ENCODE data around the gene KCNG1. TPM values are rescaled to one million over a fixed set of nuclear protein-coding genes. Genes with fewer than 3 reads are reported as not detected.

Gene KCNG1
- total and polyA plus RNA-seq, 2 experiments from 2014 or later: 8.1 to 26.3 TPM

DNA sequence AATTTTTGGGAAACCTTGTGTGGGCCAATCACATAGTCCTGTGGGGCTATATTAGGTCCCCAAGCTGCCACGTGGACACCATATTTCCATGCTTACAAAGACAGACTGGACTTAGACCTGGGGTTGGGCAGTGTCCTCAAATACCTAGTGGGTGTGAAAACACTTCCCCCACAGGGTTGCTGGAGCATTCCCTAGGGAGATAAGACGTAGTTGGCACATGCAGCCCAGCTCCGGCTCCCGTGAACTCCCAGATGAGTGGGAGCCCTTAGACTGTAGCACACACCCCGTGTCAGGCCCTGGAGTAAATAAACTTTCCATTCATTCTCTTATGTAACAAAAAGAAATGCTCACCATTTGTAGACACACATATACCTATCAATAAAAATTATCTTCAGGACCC, 14.2 kb downstream of the KCNG1 start:
- Mint-ChIP-seq H3K27me3 (ENCODE audit: insufficient read depth, low read depth, poor library complexity) (peaks cover 5% of the 10 kb centered on the region), H3K4me1 (peaks cover 6% of the 10 kb centered on the region), H3K27ac (no peak overlapping the region), H3K9me3 (no peaks in the 10 kb centered on the region), H3K4me3 (no peak overlapping the region), H3K36me3 (ENCODE audit: low read depth) (peaks cover 11% of the 10 kb centered on the region; the same call in 2 of the 3 replicates)
- Histone ChIP-seq H3K36me3 (ENCODE audit: insufficient read depth) (no peaks in the 10 kb centered on the region), H3K79me2 (replicated peaks; ENCODE audit: insufficient read depth) (no peaks in the 10 kb centered on the region), H4K20me1 (replicated peaks; ENCODE audit: insufficient read depth) (no peaks in the 10 kb centered on the region), H3K9me2 (ENCODE audit: insufficient read depth) (no peaks in the 10 kb centered on the region), H2AFZ (no peak overlapping the region), H3K4me1 (ENCODE audit: insufficient read depth) (peaks cover 5% of the 10 kb centered on the region), H3K27ac (ENCODE audit: low read depth) (no peak overlapping the region), H3K27me3 (ENCODE audit: insufficient read depth) (no peaks in the 10 kb centered on the region), H3F3A (replicated peaks; ENCODE audit: low read depth) (no peaks in the 10 kb centered on the region), H3K4me3 (no peak overlapping the region), H3K4me2 (no peak overlapping the region)
- DNase-seq (ENCODE audit: low spot score) (no peak), ATAC-seq (no peak)
- TF ChIP-seq EZH2 (IDR thresholded peaks at IDR 0.05; ENCODE audit: low read depth, unreplicated experiment) (no peak), CREB1 (CRISPR knock-in tag; IDR thresholded peaks at IDR 0.05; ENCODE audit: low read depth) (no peak), JUNB (IDR thresholded peaks at IDR 0.05; ENCODE audit: unreplicated experiment) (no peak), STAT1 (IDR thresholded peaks at IDR 0.05; ENCODE audit: unreplicated experiment) (no peak), NANOG (IDR thresholded peaks at IDR 0.05; ENCODE audit: borderline replicate concordance) (no peak), ZNF114 (CRISPR knock-in tag; IDR thresholded peaks at IDR 0.05) (no peak), POLR2AphosphoS5 (IDR thresholded peaks at IDR 0.05; ENCODE audit: low read depth) (no peak), ZNF331 (CRISPR knock-in tag; IDR thresholded peaks at IDR 0.05; ENCODE audit: low read depth) (no peak), EZH2phosphoT487 (IDR thresholded peaks at IDR 0.05; ENCODE audit: unreplicated experiment) (no peak)
- TF ChIP-seq, protein P1, sequence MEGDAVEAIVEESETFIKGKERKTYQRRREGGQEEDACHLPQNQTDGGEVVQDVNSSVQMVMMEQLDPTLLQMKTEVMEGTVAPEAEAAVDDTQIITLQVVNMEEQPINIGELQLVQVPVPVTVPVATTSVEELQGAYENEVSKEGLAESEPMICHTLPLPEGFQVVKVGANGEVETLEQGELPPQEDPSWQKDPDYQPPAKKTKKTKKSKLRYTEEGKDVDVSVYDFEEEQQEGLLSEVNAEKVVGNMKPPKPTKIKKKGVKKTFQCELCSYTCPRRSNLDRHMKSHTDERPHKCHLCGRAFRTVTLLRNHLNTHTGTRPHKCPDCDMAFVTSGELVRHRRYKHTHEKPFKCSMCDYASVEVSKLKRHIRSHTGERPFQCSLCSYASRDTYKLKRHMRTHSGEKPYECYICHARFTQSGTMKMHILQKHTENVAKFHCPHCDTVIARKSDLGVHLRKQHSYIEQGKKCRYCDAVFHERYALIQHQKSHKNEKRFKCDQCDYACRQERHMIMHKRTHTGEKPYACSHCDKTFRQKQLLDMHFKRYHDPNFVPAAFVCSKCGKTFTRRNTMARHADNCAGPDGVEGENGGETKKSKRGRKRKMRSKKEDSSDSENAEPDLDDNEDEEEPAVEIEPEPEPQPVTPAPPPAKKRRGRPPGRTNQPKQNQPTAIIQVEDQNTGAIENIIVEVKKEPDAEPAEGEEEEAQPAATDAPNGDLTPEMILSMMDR (conservative IDR thresholded peaks at IDR 0.05; ENCODE audit: low read depth in 2 of 2): no peak
- TF ChIP-seq, protein P2, sequence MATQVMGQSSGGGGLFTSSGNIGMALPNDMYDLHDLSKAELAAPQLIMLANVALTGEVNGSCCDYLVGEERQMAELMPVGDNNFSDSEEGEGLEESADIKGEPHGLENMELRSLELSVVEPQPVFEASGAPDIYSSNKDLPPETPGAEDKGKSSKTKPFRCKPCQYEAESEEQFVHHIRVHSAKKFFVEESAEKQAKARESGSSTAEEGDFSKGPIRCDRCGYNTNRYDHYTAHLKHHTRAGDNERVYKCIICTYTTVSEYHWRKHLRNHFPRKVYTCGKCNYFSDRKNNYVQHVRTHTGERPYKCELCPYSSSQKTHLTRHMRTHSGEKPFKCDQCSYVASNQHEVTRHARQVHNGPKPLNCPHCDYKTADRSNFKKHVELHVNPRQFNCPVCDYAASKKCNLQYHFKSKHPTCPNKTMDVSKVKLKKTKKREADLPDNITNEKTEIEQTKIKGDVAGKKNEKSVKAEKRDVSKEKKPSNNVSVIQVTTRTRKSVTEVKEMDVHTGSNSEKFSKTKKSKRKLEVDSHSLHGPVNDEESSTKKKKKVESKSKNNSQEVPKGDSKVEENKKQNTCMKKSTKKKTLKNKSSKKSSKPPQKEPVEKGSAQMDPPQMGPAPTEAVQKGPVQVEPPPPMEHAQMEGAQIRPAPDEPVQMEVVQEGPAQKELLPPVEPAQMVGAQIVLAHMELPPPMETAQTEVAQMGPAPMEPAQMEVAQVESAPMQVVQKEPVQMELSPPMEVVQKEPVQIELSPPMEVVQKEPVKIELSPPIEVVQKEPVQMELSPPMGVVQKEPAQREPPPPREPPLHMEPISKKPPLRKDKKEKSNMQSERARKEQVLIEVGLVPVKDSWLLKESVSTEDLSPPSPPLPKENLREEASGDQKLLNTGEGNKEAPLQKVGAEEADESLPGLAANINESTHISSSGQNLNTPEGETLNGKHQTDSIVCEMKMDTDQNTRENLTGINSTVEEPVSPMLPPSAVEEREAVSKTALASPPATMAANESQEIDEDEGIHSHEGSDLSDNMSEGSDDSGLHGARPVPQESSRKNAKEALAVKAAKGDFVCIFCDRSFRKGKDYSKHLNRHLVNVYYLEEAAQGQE (IDR thresholded peaks at IDR 0.05; ENCODE audit: unreplicated experiment): no peak
- TF ChIP-seq, protein P3, sequence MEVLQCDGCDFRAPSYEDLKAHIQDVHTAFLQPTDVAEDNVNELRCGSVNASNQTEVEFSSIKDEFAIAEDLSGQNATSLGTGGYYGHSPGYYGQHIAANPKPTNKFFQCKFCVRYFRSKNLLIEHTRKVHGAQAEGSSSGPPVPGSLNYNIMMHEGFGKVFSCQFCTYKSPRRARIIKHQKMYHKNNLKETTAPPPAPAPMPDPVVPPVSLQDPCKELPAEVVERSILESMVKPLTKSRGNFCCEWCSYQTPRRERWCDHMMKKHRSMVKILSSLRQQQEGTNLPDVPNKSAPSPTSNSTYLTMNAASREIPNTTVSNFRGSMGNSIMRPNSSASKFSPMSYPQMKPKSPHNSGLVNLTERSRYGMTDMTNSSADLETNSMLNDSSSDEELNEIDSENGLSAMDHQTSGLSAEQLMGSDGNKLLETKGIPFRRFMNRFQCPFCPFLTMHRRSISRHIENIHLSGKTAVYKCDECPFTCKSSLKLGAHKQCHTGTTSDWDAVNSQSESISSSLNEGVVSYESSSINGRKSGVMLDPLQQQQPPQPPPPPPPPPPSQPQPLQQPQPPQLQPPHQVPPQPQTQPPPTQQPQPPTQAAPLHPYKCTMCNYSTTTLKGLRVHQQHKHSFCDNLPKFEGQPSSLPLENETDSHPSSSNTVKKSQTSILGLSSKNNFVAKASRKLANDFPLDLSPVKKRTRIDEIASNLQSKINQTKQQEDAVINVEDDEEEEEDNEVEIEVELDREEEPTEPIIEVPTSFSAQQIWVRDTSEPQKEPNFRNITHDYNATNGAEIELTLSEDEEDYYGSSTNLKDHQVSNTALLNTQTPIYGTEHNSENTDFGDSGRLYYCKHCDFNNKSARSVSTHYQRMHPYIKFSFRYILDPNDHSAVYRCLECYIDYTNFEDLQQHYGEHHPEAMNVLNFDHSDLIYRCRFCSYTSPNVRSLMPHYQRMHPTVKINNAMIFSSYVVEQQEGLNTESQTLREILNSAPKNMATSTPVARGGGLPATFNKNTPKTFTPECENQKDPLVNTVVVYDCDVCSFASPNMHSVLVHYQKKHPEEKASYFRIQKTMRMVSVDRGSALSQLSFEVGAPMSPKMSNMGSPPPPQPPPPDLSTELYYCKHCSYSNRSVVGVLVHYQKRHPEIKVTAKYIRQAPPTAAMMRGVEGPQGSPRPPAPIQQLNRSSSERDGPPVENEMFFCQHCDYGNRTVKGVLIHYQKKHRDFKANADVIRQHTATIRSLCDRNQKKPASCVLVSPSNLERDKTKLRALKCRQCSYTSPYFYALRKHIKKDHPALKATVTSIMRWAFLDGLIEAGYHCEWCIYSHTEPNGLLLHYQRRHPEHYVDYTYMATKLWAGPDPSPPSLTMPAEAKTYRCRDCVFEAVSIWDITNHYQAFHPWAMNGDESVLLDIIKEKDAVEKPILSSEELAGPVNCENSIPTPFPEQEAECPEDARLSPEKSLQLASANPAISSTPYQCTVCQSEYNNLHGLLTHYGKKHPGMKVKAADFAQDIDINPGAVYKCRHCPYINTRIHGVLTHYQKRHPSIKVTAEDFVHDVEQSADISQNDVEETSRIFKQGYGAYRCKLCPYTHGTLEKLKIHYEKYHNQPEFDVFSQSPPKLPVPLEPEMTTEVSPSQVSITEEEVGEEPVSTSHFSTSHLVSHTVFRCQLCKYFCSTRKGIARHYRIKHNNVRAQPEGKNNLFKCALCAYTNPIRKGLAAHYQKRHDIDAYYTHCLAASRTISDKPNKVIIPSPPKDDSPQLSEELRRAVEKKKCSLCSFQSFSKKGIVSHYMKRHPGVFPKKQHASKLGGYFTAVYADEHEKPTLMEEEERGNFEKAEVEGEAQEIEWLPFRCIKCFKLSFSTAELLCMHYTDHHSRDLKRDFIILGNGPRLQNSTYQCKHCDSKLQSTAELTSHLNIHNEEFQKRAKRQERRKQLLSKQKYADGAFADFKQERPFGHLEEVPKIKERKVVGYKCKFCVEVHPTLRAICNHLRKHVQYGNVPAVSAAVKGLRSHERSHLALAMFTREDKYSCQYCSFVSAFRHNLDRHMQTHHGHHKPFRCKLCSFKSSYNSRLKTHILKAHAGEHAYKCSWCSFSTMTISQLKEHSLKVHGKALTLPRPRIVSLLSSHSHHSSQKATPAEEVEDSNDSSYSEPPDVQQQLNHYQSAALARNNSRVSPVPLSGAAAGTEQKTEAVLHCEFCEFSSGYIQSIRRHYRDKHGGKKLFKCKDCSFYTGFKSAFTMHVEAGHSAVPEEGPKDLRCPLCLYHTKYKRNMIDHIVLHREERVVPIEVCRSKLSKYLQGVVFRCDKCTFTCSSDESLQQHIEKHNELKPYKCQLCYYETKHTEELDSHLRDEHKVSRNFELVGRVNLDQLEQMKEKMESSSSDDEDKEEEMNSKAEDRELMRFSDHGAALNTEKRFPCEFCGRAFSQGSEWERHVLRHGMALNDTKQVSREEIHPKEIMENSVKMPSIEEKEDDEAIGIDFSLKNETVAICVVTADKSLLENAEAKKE (CRISPR knock-in tag; IDR thresholded peaks at IDR 0.05): no peak
- TF ChIP-seq, protein P4, sequence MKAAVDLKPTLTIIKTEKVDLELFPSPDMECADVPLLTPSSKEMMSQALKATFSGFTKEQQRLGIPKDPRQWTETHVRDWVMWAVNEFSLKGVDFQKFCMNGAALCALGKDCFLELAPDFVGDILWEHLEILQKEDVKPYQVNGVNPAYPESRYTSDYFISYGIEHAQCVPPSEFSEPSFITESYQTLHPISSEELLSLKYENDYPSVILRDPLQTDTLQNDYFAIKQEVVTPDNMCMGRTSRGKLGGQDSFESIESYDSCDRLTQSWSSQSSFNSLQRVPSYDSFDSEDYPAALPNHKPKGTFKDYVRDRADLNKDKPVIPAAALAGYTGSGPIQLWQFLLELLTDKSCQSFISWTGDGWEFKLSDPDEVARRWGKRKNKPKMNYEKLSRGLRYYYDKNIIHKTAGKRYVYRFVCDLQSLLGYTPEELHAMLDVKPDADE (IDR thresholded peaks at IDR 0.05): no peak
